ENCODE measurements around the gene FHIT.

The FHIT gene

GRCh38 chr3:59717679-59718205 is 1533.5 kb downstream of the FHIT start:
- no peak for DNase-seq

GRCh38 chr3:59714066-59714465 is 1537.2 kb downstream of the FHIT start:
- no peak for DNase-seq

- no peak for DNase-seq
These were observed 1540.7 kb downstream of the FHIT start for GRCh38 chr3:59710554-59710953.

- no peak for DNase-seq
These were observed 1541.3 kb downstream of the FHIT start for GRCh38 chr3:59709702-59710553.

GRCh38 chr3:59708202-59708601 is 1543.0 kb downstream of the FHIT start:
- no peak for DNase-seq

GRCh38 chr3:59704292-59704691 is 1547.0 kb downstream of the FHIT start:
- no peak for DNase-seq

GRCh38 chr3:59699648-59700320 is 1551.5 kb downstream of the FHIT start:
- DNase-seq = no peak
